Heart right ventricle (tissue), 16 donors: ENCODE data around the gene CIAO2B. TPM values are rescaled to one million over a fixed set of nuclear protein-coding genes. Genes with fewer than 3 reads are reported as not detected.
"Not testable (repeated sequence)": the region's sequence is repeated elsewhere in the genome, so short reads cannot be mapped to it uniquely, and the experiment has no call there.

Experiments used
- ATAC-seq, 8 donors: fragments of 200-7000 bp; cut with Tn5 transposase; one replicate each; pipeline ENCODE4 v1.9.1; 2020; ENCODE audit warnings: mild to moderate bottlenecking in 8 of 8, moderate library complexity in 8 of 8, moderate number of reproducible peaks in 1 of 8
- DNase-seq, 2 donors: peaks; one replicate each; pipeline ENCODE4 v3.0.0-alpha.2; 2020
- H3K27ac ChIP-seq, 10 donors: fragments of 200-600 bp; sonication (generic) in 2 of 10; one replicate each; pipeline versions ENCODE4 v1.5.0 to v1.8.0; 2020 to 2022; ENCODE audit warnings: mild to moderate bottlenecking in 3 of 10
- H3K27me3 ChIP-seq, 7 donors: fragments of 200-600 bp; one replicate each; pipeline ENCODE4 v1.8.0; 2021 to 2022; ENCODE audit warnings: mild to moderate bottlenecking in 2 of 7
- H3K36me3 ChIP-seq, 9 donors: fragments of 200-600 bp; sonication (generic) in 1 of 9; one replicate each; pipeline versions ENCODE4 v1.5.0 to v1.8.0; 2020 to 2022; ENCODE audit warnings: mild to moderate bottlenecking in 2 of 9
- H3K4me1 ChIP-seq, 9 donors: fragments of 200-600 bp; sonication (generic) in 1 of 9; one replicate each; pipeline versions ENCODE4 v1.5.0 to v1.8.0; 2020 to 2022; ENCODE audit warnings: mild to moderate bottlenecking in 4 of 9
- H3K4me3 ChIP-seq, 10 donors: fragments of 200-600 bp; sonication (generic) in 2 of 10; one replicate each; pipeline versions ENCODE4 v1.5.0 to v1.8.0; 2020 to 2022; ENCODE audit warnings: mild to moderate bottlenecking in 7 of 10, moderate library complexity in 2 of 10
- H3K9me3 ChIP-seq, 11 donors: fragments of 200-600 bp in 10 of 11; sonication (generic) in 2 of 11; one replicate each; pipeline versions ENCODE4 v1.5.0 to v1.8.0; 2013 to 2022; ENCODE audit warnings: mild to moderate bottlenecking in 2 of 11, control low read depth in 1 of 11, moderate library complexity in 1 of 11
- WGBS, 2 donors: extraction: QIAGEN DNeasy Blood & Tissue Kit; methylation state at CpG; one replicate each; pipeline ENCODE4 v1.1.7; 2013; ENCODE audit warnings: inconsistent platforms in 1 of 2; 5-methylcytosine and 5-hydroxymethylcytosine counted together
- intact Hi-C, 10 donors: fragments of 100-400 bp; cut with DNase I; formaldehyde crosslinking; loops; one replicate each; pipeline versions ENCODE4 v1.11.1 to v1.14.2; 2022
- polyA plus RNA-seq, 2 donors: library from polyadenylated mRNA; stranded (reverse); fragments of 200-250 nt; gene quantifications; one replicate each; pipeline ENCODE4 v1.2.3, GENCODE V29; 2013
- total RNA-seq, 10 donors: library from RNA; stranded (reverse); fragmentation: NEBNext Ultra II Directional in 3 of 10; extraction: Animal tissue kit (Norgen Biotek cat#: 25700) in 3 of 10; gene quantifications; one replicate each; pipeline versions ENCODE4 v1.2.1 to v1.2.4, GENCODE V29; 2021 to 2023
- TF ChIP-seq, protein P1 (sequence below), 9 donors: fragments of 200-600 bp; sonication (generic) in 2 of 9; IDR thresholded peaks; one replicate each; pipeline versions ENCODE4 v1.5.0 to v1.8.0; 2021 to 2022; ENCODE audit warnings: antibody characterized with exemption in 9 of 9, mild to moderate bottlenecking in 5 of 9, moderate library complexity in 1 of 9
- donor health status: Arrhythmogenic right ventricular cardiomyopathy.
- donor health status: ischemic (EF 13 %, LVEDD 7.1; RV severe dilation, severe dysfunction).
- donor health status: healthy with polysubstance abuse.
- donor health status: DM: no; HTN: yes; CAD: no.
- donor health status: DM: no; HTN: no; CAD: no.
- donor health status: ischemic (EF 25% LVEDD 6.9; RV normal size, moderate dysfunction).
- donor health status: ischemic (EF 25% LVEDD 5.7; RV mildly dilated, moderate dysfunction).
- donor health status: healthy.
- donor health status: DM: yes; HTN: yes; CAD: no.
- donor health status: Ischemic cardiomyopathy.
- donor health status: ischemic (EF 35%, LVEDD 5.7; RV mildly dilated, moderate dysfunction).
- donor health status: nonischemic (EF 11% LVEDD 7.7; RV severe dilation, severe dysfunction).
- donor health status: DM: yes; HTN: yes; CAD: no.
- donor health status: PGD.
- donor health status: ischemic (EF 29% LVEDD 5.4; RV normal size, mild dysfunction).
- donor health status: nonischemic (EF 23%, LVEDD 6.1; RV moderate dilation, normal function).

The CIAO2B gene
- total and polyA plus RNA-seq, 12 donors, result 103 to 743 (median 115) TPM

- WGBS, 2 donors, result 81 to 95% methylated on average over 4 of the region's 4 CpGs
- intact Hi-C loops, result loop anchor here in 2 of 10 donors (5.0 kb wide), 1 partner anchor 49 kb away; no protein-coding TSS in a partner anchor
- ATAC-seq, result no peak
Measured at GRCh38 chr16:66945939-66946338, 11.7 kb upstream of the CIAO2B start.

DNA sequence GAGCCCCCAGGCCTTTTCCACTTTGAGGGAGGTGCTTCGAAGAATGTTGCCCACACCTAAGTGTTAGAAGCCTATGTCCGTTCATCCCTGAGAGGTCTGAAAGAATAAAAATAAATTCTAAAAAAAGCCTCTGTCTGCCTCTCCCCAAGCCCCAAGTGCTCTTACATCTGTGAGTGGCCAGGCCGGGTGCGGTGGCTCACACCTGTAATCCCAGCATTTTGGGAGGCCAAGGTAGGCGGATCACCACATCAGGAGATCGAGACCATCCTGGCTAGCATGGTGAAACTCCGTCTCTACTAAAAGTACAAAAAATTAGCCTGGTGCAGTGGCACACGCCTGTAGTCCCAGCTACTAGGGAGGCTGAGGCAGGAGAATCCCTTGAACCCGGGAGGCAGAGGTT, 10.8 kb upstream of the CIAO2B start:
- H3K9me3 ChIP-seq, DNase-seq, ATAC-seq, H3K27ac ChIP-seq, H3K4me3 ChIP-seq: not testable (repeated sequence)
- Histone ChIP-seq H3K27me3 (peaks cover 0 to 19% (median 0%) of the 10 kb centered on the region in 7 donors), H3K4me1 (peaks cover 0 to 26% (median 19%) of the 10 kb centered on the region in 9 donors), H3K36me3 (peaks cover 0 to 43% (median 31%) of the 10 kb centered on the region in 9 donors)
- intact Hi-C loops, result loop anchor here in 2 of 10 donors (5.0 kb wide), 1 partner anchor 48 kb away; no protein-coding TSS in a partner anchor
- 84 to 85% methylated on average over 9 of the region's 9 CpGs for WGBS, 2 donors

More at GRCh38 chr16:66945939-66946338, 11.7 kb upstream of the CIAO2B start:
- peak overlapping the region in 1 of 10 donors; percentile 36 for H3K27ac ChIP-seq
- peaks cover 0 to 28% (median 6%) of the 10 kb centered on the region in 7 donors for H3K27me3 ChIP-seq
- peaks cover 0 to 26% (median 19%) of the 10 kb centered on the region in 9 donors for H3K4me1 ChIP-seq
- TF ChIP-seq, protein P1, sequence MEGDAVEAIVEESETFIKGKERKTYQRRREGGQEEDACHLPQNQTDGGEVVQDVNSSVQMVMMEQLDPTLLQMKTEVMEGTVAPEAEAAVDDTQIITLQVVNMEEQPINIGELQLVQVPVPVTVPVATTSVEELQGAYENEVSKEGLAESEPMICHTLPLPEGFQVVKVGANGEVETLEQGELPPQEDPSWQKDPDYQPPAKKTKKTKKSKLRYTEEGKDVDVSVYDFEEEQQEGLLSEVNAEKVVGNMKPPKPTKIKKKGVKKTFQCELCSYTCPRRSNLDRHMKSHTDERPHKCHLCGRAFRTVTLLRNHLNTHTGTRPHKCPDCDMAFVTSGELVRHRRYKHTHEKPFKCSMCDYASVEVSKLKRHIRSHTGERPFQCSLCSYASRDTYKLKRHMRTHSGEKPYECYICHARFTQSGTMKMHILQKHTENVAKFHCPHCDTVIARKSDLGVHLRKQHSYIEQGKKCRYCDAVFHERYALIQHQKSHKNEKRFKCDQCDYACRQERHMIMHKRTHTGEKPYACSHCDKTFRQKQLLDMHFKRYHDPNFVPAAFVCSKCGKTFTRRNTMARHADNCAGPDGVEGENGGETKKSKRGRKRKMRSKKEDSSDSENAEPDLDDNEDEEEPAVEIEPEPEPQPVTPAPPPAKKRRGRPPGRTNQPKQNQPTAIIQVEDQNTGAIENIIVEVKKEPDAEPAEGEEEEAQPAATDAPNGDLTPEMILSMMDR (IDR thresholded peaks at IDR 0.05), result no peak
- no peaks in the 10 kb centered on the region for H3K9me3 ChIP-seq
- H3K36me3 ChIP-seq, result peaks cover 0 to 34% (median 21%) of the 10 kb centered on the region in 9 donors
- DNase-seq, result no peak
- H3K4me3 ChIP-seq, result no peak overlapping the region

DNA sequence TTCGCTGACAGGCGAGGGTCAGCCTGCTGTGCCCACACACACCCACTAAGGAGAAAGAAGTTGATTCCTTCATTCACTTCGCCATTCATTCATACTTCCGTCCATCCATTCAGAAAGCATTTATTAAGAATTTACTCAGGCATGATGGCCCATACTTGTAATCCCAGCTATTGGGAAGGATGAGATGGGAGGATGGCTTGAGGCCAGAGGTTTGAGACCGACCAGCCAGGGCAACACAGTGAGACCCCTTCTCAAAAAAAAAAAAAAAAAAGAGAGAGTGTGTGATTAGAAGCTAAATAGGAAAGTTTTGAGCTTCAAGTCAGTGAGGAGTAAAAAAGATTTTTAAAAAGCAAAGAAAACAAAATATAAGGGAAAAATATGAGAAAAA, 9.8 kb upstream of the CIAO2B start:
- Histone ChIP-seq H3K4me1 (peaks cover 0 to 22% (median 17%) of the 10 kb centered on the region in 9 donors), H3K36me3 (peaks cover 3 to 52% (median 37%) of the 10 kb centered on the region in 9 donors), H3K27me3 (peaks cover 0 to 10% (median 0%) of the 10 kb centered on the region in 7 donors), H3K27ac (no peak overlapping the region), H3K9me3 (no peaks in the 10 kb centered on the region), H3K4me3 (no peak overlapping the region)
- intact Hi-C loops, result no loop called here
- TF ChIP-seq, protein P1 (IDR thresholded peaks at IDR 0.05), result no peak
- DNase-seq, result no peak
- ATAC-seq, result no peak
- 88 to 90% methylated on average over 5 of the region's 5 CpGs for WGBS, 2 donors

- intact Hi-C loops, result no loop called here
- peaks cover 3 to 57% (median 37%) of the 10 kb centered on the region in 9 donors for H3K36me3 ChIP-seq
- H3K4me1 ChIP-seq, result peaks cover 0 to 17% (median 12%) of the 10 kb centered on the region in 9 donors
- no peak for DNase-seq
- TF ChIP-seq, protein P1 (IDR thresholded peaks at IDR 0.05), result no peak
- H3K9me3 ChIP-seq, result no peaks in the 10 kb centered on the region
- WGBS, 2 donors, result 90 to 95% methylated on average over 15 of the region's 15 CpGs
- peaks cover 0 to 5% (median 0%) of the 10 kb centered on the region in 7 donors for H3K27me3 ChIP-seq
- no peak overlapping the region for H3K27ac ChIP-seq
- no peak for ATAC-seq
- H3K4me3 ChIP-seq, result no peak overlapping the region
Measured at GRCh38 chr16:66943426-66944053, 9.3 kb upstream of the CIAO2B start.

DNA sequence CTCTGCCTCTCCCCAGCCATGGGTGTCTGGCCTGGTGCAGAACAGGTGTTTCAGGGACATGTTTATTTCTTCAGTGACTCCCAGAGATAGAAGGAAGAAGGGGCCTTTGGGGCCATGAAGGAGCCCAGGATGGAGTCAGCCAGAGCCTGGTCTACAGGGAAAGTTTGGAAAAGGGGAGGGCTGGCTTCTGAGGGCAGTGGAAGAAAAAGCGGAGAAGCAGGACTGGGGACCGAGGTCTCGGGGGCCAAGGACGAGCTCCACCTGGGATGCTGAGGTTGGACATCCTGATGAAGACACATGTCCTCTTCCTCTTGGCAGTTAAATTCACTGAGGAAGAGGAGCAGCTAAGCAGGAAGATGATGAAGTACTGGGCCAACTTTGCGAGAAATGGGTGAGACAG, 8.8 kb upstream of the CIAO2B start:
- ATAC-seq, result no peak
- no peak for DNase-seq
- no peak overlapping the region for H3K27ac ChIP-seq
- no peaks in the 10 kb centered on the region for H3K27me3 ChIP-seq
- H3K36me3 ChIP-seq, result peaks cover 3 to 63% (median 37%) of the 10 kb centered on the region in 9 donors
- H3K4me1 ChIP-seq, result peaks cover 0 to 13% (median 8%) of the 10 kb centered on the region in 9 donors
- TF ChIP-seq, protein P1 (IDR thresholded peaks at IDR 0.05), result no peak
- WGBS, 2 donors, result 86 to 96% methylated on average over 5 of the region's 5 CpGs
- H3K4me3 ChIP-seq, result no peak overlapping the region
- H3K9me3 ChIP-seq, result no peaks in the 10 kb centered on the region
- intact Hi-C loops, result no loop called here
